Measurements from ENCODE around the gene DIP2C. TPM values are rescaled to one million over a fixed set of nuclear protein-coding genes. Genes with fewer than 3 reads are reported as not detected.
"Not testable (repeated sequence)": the region's sequence is repeated elsewhere in the genome, so short reads cannot be mapped to it uniquely, and the experiment has no call there.

The DIP2C gene
- total RNA-seq, 1 experiment from 2014 or later = 5.3 TPM

GRCh38 chr10:436911-437665, 252.4 kb downstream of the DIP2C start:
- DNase-seq (ENCODE audit: extremely low read depth, low read depth) = no peak

GRCh38 chr10:436013-436697, 253.3 kb downstream of the DIP2C start:
- no peak for DNase-seq (ENCODE audit: extremely low read depth, low read depth)

- DNase-seq (ENCODE audit: extremely low read depth, low read depth) = no peak
Observed at GRCh38 chr10:435397-435796, 254.1 kb downstream of the DIP2C start.

GRCh38 chr10:429696-430095, 259.8 kb downstream of the DIP2C start:
- DNase-seq (ENCODE audit: extremely low read depth, low read depth) = no peak

- DNase-seq (ENCODE audit: extremely low read depth, low read depth) = no peak
Observed at GRCh38 chr10:427761-428519, 261.5 kb downstream of the DIP2C start.

- DNase-seq (ENCODE audit: extremely low read depth, low read depth) = not testable (repeated sequence)
Observed at GRCh38 chr10:425365-425764, 264.1 kb downstream of the DIP2C start.

- DNase-seq (ENCODE audit: extremely low read depth, low read depth) = not testable (repeated sequence)
Observed at GRCh38 chr10:424724-425123, 264.7 kb downstream of the DIP2C start.

GRCh38 chr10:423178-423577, 266.3 kb downstream of the DIP2C start:
- DNase-seq (ENCODE audit: extremely low read depth, low read depth) = no peak

GRCh38 chr10:422675-423074, 266.8 kb downstream of the DIP2C start:
- no peak for DNase-seq (ENCODE audit: extremely low read depth, low read depth)

GRCh38 chr10:422241-422640, 267.2 kb downstream of the DIP2C start:
- DNase-seq (ENCODE audit: extremely low read depth, low read depth) = no peak

GRCh38 chr10:421170-421569, 268.3 kb downstream of the DIP2C start:
- DNase-seq (ENCODE audit: extremely low read depth, low read depth) = no peak

- DNase-seq (ENCODE audit: extremely low read depth, low read depth) = no peak
Observed at GRCh38 chr10:420154-421121, 269.0 kb downstream of the DIP2C start.

GRCh38 chr10:418894-419293, 270.6 kb downstream of the DIP2C start:
- no peak for DNase-seq (ENCODE audit: extremely low read depth, low read depth)

GRCh38 chr10:418226-418625, 271.2 kb downstream of the DIP2C start:
- DNase-seq (ENCODE audit: extremely low read depth, low read depth) = no peak

GRCh38 chr10:416091-416515, 273.4 kb downstream of the DIP2C start:
- no peak for DNase-seq (ENCODE audit: extremely low read depth, low read depth)

- DNase-seq (ENCODE audit: extremely low read depth, low read depth) = no peak
Observed at GRCh38 chr10:413662-414071, 275.8 kb downstream of the DIP2C start.

GRCh38 chr10:412109-412508, 277.4 kb downstream of the DIP2C start:
- DNase-seq (ENCODE audit: extremely low read depth, low read depth) = no peak

GRCh38 chr10:411603-412002, 277.9 kb downstream of the DIP2C start:
- no peak for DNase-seq (ENCODE audit: extremely low read depth, low read depth)

GRCh38 chr10:409408-410040, 279.9 kb downstream of the DIP2C start:
- DNase-seq (ENCODE audit: extremely low read depth, low read depth) = no peak

GRCh38 chr10:408236-408635, 281.2 kb downstream of the DIP2C start:
- DNase-seq (ENCODE audit: extremely low read depth, low read depth) = no peak
